DOHH2 (cell line): ENCODE data around the gene FASLG.

Experiments
- H3F3A ChIP-seq: fragments of 200-600 bp; sonication (generic), shearing (Covaris generic); 2 replicates; pipeline ENCODE4 v1.6.0; 2016; ENCODE audit warnings: antibody characterized with exemption, mild to moderate bottlenecking; ENCODE audit not compliant: control insufficient read depth, insufficient read depth
- H3K27ac ChIP-seq: fragments of 200-600 bp; sonication (generic); 2 replicates; pipeline ENCODE4 v1.5.1; 2014; ENCODE audit warnings: low read depth, mild to moderate bottlenecking, low read length, moderate library complexity
- H3K27me3 ChIP-seq: fragments of 200-600 bp; sonication (generic); 2 replicates; pipeline ENCODE4 v1.6.1; 2014; ENCODE audit warnings: mild to moderate bottlenecking, low read length, mixed read lengths; ENCODE audit not compliant: control insufficient read depth
- H3K36me3 ChIP-seq: fragments of 200-600 bp; sonication (generic); 2 replicates; pipeline ENCODE4 v1.6.1; 2014; ENCODE audit warnings: mild to moderate bottlenecking, low read length, moderate library complexity, mixed read lengths; ENCODE audit not compliant: control insufficient read depth
- H3K4me1 ChIP-seq: fragments of 200-600 bp; sonication (generic); 2 replicates; pipeline ENCODE4 v1.6.1; 2014; ENCODE audit warnings: mild to moderate bottlenecking, low read length, mixed read lengths; ENCODE audit not compliant: control insufficient read depth
- H3K4me2 ChIP-seq: fragments of 200-600 bp; sonication (generic); 2 replicates; pipeline ENCODE4 v1.6.0; 2014; ENCODE audit warnings: mild to moderate bottlenecking, low read length, moderate library complexity
- H3K4me3 ChIP-seq: fragments of 200-600 bp; sonication (generic); 2 replicates; pipeline ENCODE4 v1.5.1; 2014; ENCODE audit warnings: mild to moderate bottlenecking, low read length, mixed read lengths
- H3K79me2 ChIP-seq: fragments of 200-600 bp; sonication (generic); 2 replicates; pipeline ENCODE4 v1.6.1; 2014; ENCODE audit warnings: mild to moderate bottlenecking, low read length, mixed read lengths; ENCODE audit not compliant: control insufficient read depth
- H3K9me2 ChIP-seq: fragments of 200-600 bp; sonication (generic); replicated peaks from 2 replicates; pipeline ENCODE4 v1.6.1; 2014; ENCODE audit warnings: mild to moderate bottlenecking, low read length, mixed read lengths; ENCODE audit not compliant: control insufficient read depth
- H3K9me3 ChIP-seq: fragments of 200-600 bp; sonication (generic); 2 replicates; pipeline ENCODE4 v1.6.1; 2014; ENCODE audit warnings: antibody characterized with exemption, low read length, mixed read lengths; ENCODE audit not compliant: control insufficient read depth, insufficient read depth
- H4K20me1 ChIP-seq: fragments of 200-600 bp; sonication (generic); 2 replicates; pipeline ENCODE4 v1.6.0; 2014; ENCODE audit warnings: low read depth, mild to moderate bottlenecking, antibody characterized with exemption, low read length, moderate library complexity; ENCODE audit not compliant: control insufficient read depth, insufficient read depth
- EZH2phosphoT487 ChIP-seq: fragments of 200-600 bp; sonication (generic); IDR thresholded peaks from 2 replicates; pipeline ENCODE4 v1.6.1; 2017; ENCODE audit warnings: borderline replicate concordance, mild to moderate bottlenecking, antibody characterized with exemption, low read length, moderate library complexity, mixed read lengths
- TF ChIP-seq, protein P1 (sequence below): fragments of 200-600 bp; sonication (generic); IDR thresholded peaks from one replicate; pipeline ENCODE4 v1.5.1; 2014; ENCODE audit warnings: antibody characterized with exemption, mild to moderate bottlenecking, low read depth, low read length; ENCODE audit not compliant: poor library complexity, severe bottlenecking

Gene FASLG

DNA sequence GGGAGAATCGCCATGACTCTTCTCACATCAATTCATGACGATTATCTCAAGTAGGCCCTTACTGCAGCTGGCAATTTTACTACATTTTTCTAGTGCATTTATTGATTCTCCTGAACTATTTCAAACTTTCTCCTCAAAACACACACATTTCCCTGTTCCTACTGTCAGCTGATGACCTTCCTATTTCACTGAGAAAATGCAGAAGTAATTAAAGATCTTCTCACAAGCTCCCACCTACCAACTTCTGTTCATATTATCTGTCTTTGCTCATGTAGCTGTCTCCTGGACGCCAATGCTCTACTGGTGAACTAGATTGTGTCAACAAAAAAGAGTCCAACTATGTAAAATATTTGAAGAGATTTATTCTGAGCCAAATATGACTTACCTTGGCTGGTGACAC, 36.4 kb upstream of the FASLG start:
- Histone ChIP-seq H3K4me1 (no peaks in the 10 kb centered on the region), H3K4me2 (no peak overlapping the region), H3K27me3 (no peaks in the 10 kb centered on the region), H3F3A (no peaks in the 10 kb centered on the region), H3K4me3 (no peak overlapping the region), H3K27ac (no peak overlapping the region), H4K20me1 (no peaks in the 10 kb centered on the region), H3K9me3 (no peaks in the 10 kb centered on the region), H3K9me2 (no peaks in the 10 kb centered on the region), H3K36me3 (no peaks in the 10 kb centered on the region), H3K79me2 (no peaks in the 10 kb centered on the region)
- TF ChIP-seq, protein P1, sequence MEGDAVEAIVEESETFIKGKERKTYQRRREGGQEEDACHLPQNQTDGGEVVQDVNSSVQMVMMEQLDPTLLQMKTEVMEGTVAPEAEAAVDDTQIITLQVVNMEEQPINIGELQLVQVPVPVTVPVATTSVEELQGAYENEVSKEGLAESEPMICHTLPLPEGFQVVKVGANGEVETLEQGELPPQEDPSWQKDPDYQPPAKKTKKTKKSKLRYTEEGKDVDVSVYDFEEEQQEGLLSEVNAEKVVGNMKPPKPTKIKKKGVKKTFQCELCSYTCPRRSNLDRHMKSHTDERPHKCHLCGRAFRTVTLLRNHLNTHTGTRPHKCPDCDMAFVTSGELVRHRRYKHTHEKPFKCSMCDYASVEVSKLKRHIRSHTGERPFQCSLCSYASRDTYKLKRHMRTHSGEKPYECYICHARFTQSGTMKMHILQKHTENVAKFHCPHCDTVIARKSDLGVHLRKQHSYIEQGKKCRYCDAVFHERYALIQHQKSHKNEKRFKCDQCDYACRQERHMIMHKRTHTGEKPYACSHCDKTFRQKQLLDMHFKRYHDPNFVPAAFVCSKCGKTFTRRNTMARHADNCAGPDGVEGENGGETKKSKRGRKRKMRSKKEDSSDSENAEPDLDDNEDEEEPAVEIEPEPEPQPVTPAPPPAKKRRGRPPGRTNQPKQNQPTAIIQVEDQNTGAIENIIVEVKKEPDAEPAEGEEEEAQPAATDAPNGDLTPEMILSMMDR, result no peak
- TF ChIP-seq EZH2phosphoT487, result no peak

DNA sequence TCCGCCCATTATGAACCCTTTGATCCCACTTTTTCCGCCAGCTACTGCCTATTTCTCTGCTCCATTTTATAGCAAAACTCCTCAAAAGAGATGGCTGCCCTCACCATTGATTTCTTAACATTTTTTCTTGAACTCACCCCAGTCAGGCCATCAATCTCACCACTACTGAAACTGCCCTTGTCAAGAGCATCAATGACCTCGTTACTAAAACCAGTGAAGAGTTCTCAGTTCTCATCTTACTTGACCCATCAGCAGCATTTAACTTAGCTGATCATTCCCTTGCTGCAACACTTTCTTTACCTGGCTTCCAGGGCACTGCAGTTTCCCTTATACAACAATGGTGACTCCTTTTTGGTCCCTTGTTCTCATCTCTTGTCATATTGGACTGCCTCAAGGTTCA, 35.2 kb upstream of the FASLG start:
- H4K20me1 ChIP-seq, result no peaks in the 10 kb centered on the region
- H3K4me3 ChIP-seq, result no peak overlapping the region
- no peak overlapping the region for H3K27ac ChIP-seq
- TF ChIP-seq, protein P1, result no peak
- no peak for TF ChIP-seq EZH2phosphoT487
- H3K4me2 ChIP-seq, result no peak overlapping the region
- H3K9me2 ChIP-seq, result no peaks in the 10 kb centered on the region
- H3K27me3 ChIP-seq, result no peaks in the 10 kb centered on the region
- H3K79me2 ChIP-seq, result no peaks in the 10 kb centered on the region
- no peaks in the 10 kb centered on the region for H3K9me3 ChIP-seq
- H3F3A ChIP-seq, result no peaks in the 10 kb centered on the region
- H3K36me3 ChIP-seq, result no peaks in the 10 kb centered on the region
- no peaks in the 10 kb centered on the region for H3K4me1 ChIP-seq

DNA sequence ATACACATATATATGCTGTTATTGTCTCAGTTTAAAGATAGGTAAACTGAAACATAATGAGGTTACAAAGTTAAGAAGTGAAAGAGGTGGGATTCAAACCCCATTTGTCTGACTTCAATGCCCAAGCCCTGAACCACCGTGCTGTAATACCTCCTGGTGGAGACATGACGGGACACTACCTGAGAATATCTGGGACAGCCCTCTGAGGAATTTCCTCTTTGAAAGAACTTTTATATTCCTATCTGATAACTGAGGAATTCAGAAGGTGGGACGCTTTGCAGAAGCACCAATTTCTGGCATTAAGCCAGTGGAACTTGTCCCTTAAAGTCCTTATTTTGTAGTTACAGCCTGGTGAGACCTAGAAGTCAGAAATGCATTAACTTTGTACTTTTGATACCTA, 32.1 kb upstream of the FASLG start:
- Histone ChIP-seq H3K4me2 (no peak overlapping the region), H3K36me3 (no peaks in the 10 kb centered on the region), H3K9me3 (no peaks in the 10 kb centered on the region), H3K9me2 (no peaks in the 10 kb centered on the region), H4K20me1 (no peaks in the 10 kb centered on the region), H3K4me3 (no peak overlapping the region), H3K4me1 (no peaks in the 10 kb centered on the region), H3K27ac (no peak overlapping the region), H3K79me2 (no peaks in the 10 kb centered on the region), H3F3A (no peaks in the 10 kb centered on the region), H3K27me3 (no peaks in the 10 kb centered on the region)
- TF ChIP-seq EZH2phosphoT487, result no peak
- TF ChIP-seq, protein P1, result no peak

DNA sequence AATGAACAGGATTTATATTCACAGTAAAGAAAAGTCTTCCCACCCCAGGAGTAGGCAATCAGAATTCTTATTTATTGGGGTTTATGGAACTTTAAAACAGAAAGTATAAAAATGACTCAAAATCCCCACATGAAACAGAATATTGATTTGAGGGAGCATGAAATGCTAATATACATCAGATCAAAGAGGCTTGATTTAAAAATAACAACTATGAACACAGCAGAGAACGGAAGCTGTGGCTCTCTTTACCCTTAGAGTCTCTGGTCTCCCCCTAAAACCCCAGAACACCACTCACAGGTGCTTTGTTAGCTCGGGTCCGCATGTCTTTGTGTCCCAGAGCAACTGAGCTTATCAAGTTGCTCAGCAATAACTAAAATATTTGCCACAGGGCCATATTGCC, 31.2 kb upstream of the FASLG start:
- Histone ChIP-seq H3K9me3 (no peaks in the 10 kb centered on the region), H3K4me3 (no peak overlapping the region), H3K27ac (no peak overlapping the region), H3K9me2 (no peaks in the 10 kb centered on the region), H3K4me1 (no peaks in the 10 kb centered on the region), H3F3A (no peaks in the 10 kb centered on the region), H4K20me1 (no peaks in the 10 kb centered on the region), H3K36me3 (no peaks in the 10 kb centered on the region), H3K79me2 (no peaks in the 10 kb centered on the region), H3K4me2 (no peak overlapping the region), H3K27me3 (no peaks in the 10 kb centered on the region)
- TF ChIP-seq, protein P1, result no peak
- TF ChIP-seq EZH2phosphoT487, result no peak
